ENCODE results near the gene PRR14L. TPM values are rescaled to one million over a fixed set of nuclear protein-coding genes. Genes with fewer than 3 reads are reported as not detected.
A peak's percentile ranks its signal among the peaks of the same experiment; 100 is the strongest.

Gene PRR14L
- total and polyA plus RNA-seq, 2 donors (not counting 3 experiments of a cell fraction or from before 2014, with no cell fraction given): 13.1 to 53.8 TPM

DNA sequence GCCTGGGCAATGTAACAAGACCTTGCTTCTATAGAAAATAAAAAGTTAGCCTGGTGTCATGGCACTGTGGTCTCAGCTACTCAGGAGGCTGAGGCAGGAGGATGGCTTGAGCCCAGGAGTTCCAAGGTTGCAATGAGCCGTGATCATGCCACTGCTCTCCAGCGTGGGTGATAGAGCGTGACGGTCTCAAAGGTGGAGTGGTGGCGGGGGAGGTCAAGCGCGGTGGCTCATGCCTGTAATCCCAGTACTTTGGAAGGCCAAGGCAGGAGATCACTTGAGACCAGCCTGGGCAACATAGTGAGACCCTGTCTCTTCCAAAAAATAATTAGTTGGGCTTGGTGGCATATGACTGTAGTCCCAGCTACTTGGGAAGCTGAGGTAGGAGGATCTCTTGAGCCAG lies 71.2 kb downstream of the PRR14L start:
- no peak overlapping the region for H3K4me3 ChIP-seq (replicated peaks in 1 of 3; ENCODE audit: insufficient read depth in 1 of 3, low read depth in 1 of 3, low read length in 3 of 3)
- H3K9me1 ChIP-seq (replicated peaks; ENCODE audit: control insufficient read depth, extremely low read depth, insufficient read depth, low read length): no peaks in the 10 kb centered on the region
- ChIA-PET CTCF (no interaction called here), POLR2A (no interaction called here)
- intact Hi-C loops (cut with micrococcal nuclease): loop anchor here (5.0 kb wide), 1 partner anchor 74 kb away; the partner anchor contains the start of genes DEPDC5 and PRR14L
- H4K20me1 ChIP-seq (replicated peaks; ENCODE audit: control insufficient read depth, extremely low read depth, insufficient read depth, low read length): no peaks in the 10 kb centered on the region
- H3K27ac ChIP-seq (ENCODE audit: insufficient read depth, low read depth, low read length): no peak overlapping the region
- no peak for DNase-seq (ENCODE audit: low read depth, low spot score)
- TF ChIP-seq POLR2AphosphoS5 (IDR thresholded peaks at IDR 0.05; ENCODE audit: insufficient read depth, low read depth, low read length) (no peak), GATA2 (IDR thresholded peaks at IDR 0.05; ENCODE audit: insufficient read depth, insufficient read length, low read depth, low read length) (no peak)
- TF ChIP-seq, protein P1, sequence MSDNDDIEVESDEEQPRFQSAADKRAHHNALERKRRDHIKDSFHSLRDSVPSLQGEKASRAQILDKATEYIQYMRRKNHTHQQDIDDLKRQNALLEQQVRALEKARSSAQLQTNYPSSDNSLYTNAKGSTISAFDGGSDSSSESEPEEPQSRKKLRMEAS (IDR thresholded peaks at IDR 0.05; ENCODE audit: insufficient read depth, insufficient read length): no peak
- TF ChIP-seq, protein P2, sequence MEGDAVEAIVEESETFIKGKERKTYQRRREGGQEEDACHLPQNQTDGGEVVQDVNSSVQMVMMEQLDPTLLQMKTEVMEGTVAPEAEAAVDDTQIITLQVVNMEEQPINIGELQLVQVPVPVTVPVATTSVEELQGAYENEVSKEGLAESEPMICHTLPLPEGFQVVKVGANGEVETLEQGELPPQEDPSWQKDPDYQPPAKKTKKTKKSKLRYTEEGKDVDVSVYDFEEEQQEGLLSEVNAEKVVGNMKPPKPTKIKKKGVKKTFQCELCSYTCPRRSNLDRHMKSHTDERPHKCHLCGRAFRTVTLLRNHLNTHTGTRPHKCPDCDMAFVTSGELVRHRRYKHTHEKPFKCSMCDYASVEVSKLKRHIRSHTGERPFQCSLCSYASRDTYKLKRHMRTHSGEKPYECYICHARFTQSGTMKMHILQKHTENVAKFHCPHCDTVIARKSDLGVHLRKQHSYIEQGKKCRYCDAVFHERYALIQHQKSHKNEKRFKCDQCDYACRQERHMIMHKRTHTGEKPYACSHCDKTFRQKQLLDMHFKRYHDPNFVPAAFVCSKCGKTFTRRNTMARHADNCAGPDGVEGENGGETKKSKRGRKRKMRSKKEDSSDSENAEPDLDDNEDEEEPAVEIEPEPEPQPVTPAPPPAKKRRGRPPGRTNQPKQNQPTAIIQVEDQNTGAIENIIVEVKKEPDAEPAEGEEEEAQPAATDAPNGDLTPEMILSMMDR (IDR thresholded peaks at IDR 0.05; ENCODE audit: extremely low read depth in 1 of 2, insufficient read depth in 1 of 2, low read depth in 1 of 2, low read length in 2 of 2): no peak
- no TSS peak for BruUV-seq (replicated peaks)
- H3K9me3 ChIP-seq (replicated peaks; ENCODE audit: control insufficient read depth, insufficient read depth, low read length): no peaks in the 10 kb centered on the region
- no peak for FAIRE-seq
- H3K4me1 ChIP-seq (ENCODE audit: control insufficient read depth, extremely low read depth, insufficient read depth, low read length): peaks cover 4% of the 10 kb centered on the region
- dilution Hi-C loops (cut with MboI; ENCODE audit: extremely low pct_ligation_motif_present, low sequenced_read_pairs): no loop called here
- no peak overlapping the region for H3K4me2 ChIP-seq (ENCODE audit: insufficient read depth, low read length)
- no peaks in the 10 kb centered on the region for H3K27me3 ChIP-seq (ENCODE audit: control insufficient read depth in 2 of 2, insufficient read depth in 2 of 2, low read length in 2 of 2)
- no peak overlapping the region for H2AFZ ChIP-seq (ENCODE audit: low read depth, low read length)
- no peak overlapping the region for H3K9ac ChIP-seq (replicated peaks; ENCODE audit: extremely low read depth, insufficient read depth, low read length)
- no peaks in the 10 kb centered on the region for H3K79me2 ChIP-seq (ENCODE audit: control insufficient read depth, insufficient read depth, low read length)
- H3K36me3 ChIP-seq (ENCODE audit: control insufficient read depth in 2 of 2, extremely low read depth in 1 of 2, insufficient read depth in 2 of 2, low read length in 2 of 2): peaks cover 0 to 5% of the 10 kb centered on the region in 2 experiments

GRCh38 chr22:31676700-31677099 lies 73.2 kb downstream of the PRR14L start:
- CTCF ChIA-PET: interaction anchor here (0.9 to 3.3 kb wide), 6 partner anchors 9 to 294 kb away, joined by 4 to 42 read pairs (median 7); partner anchors contain the start of gene PISD
- peak overlapping the region; percentile 63 for H3K27ac ChIP-seq (ENCODE audit: insufficient read depth, low read depth, low read length)
- FAIRE-seq: peak; percentile 77
- H3K4me3 ChIP-seq (replicated peaks in 1 of 3; ENCODE audit: insufficient read depth in 1 of 3, low read depth in 1 of 3, low read length in 3 of 3): peak overlapping the region; percentile 31 to 53 (median 34)
- TF ChIP-seq FOS (IDR thresholded peaks at IDR 0.05; ENCODE audit: borderline replicate concordance, insufficient read depth, low read length) (no peak), GATA2 (IDR thresholded peaks at IDR 0.05; ENCODE audit: insufficient read depth, insufficient read length, low read depth, low read length) (no peak), JUN (IDR thresholded peaks at IDR 0.05; ENCODE audit: borderline replicate concordance, insufficient read depth, insufficient read length, low read depth) (no peak), MYC (IDR thresholded peaks at IDR 0.05; ENCODE audit: low read depth, low read length) (no peak), POLR2AphosphoS5 (IDR thresholded peaks at IDR 0.05; ENCODE audit: insufficient read depth, low read depth, low read length) (peak; percentile 50), EZH2 (IDR thresholded peaks at IDR 0.05; ENCODE audit: borderline replicate concordance, low read depth, low read length, severe bottlenecking) (no peak), POLR2A (IDR thresholded peaks at IDR 0.05; ENCODE audit: low read depth, low read length) (peak; percentile 44)
- TF ChIP-seq, protein P2 (IDR thresholded peaks at IDR 0.05; ENCODE audit: extremely low read depth in 1 of 2, insufficient read depth in 1 of 2, low read depth in 1 of 2, low read length in 2 of 2): no peak
- TF ChIP-seq, protein P1 (IDR thresholded peaks at IDR 0.05; ENCODE audit: insufficient read depth, insufficient read length): peak; percentile 95
- no peaks in the 10 kb centered on the region for H3K36me3 ChIP-seq (ENCODE audit: control insufficient read depth in 2 of 2, extremely low read depth in 1 of 2, insufficient read depth in 2 of 2, low read length in 2 of 2)
- H2AFZ ChIP-seq (ENCODE audit: low read depth, low read length): peak overlapping the region; percentile 64
- H3K79me2 ChIP-seq (ENCODE audit: control insufficient read depth, insufficient read depth, low read length): no peaks in the 10 kb centered on the region
- BruUV-seq (replicated peaks): no TSS peak
- DNase-seq (ENCODE audit: low read depth, low spot score): peak; percentile 93
- H3K4me1 ChIP-seq (ENCODE audit: control insufficient read depth, extremely low read depth, insufficient read depth, low read length): peaks cover 4% of the 10 kb centered on the region
- no peaks in the 10 kb centered on the region for H4K20me1 ChIP-seq (replicated peaks; ENCODE audit: control insufficient read depth, extremely low read depth, insufficient read depth, low read length)
- no peaks in the 10 kb centered on the region for H3K27me3 ChIP-seq (ENCODE audit: control insufficient read depth in 2 of 2, insufficient read depth in 2 of 2, low read length in 2 of 2)
- H3K9me3 ChIP-seq (replicated peaks; ENCODE audit: control insufficient read depth, insufficient read depth, low read length): no peaks in the 10 kb centered on the region
- H3K4me2 ChIP-seq (ENCODE audit: insufficient read depth, low read length): peak overlapping the region; percentile 69
- H3K9ac ChIP-seq (replicated peaks; ENCODE audit: extremely low read depth, insufficient read depth, low read length): peak overlapping the region; percentile 67
- intact Hi-C loops (cut with micrococcal nuclease) (loop anchor here (2.0 to 5.0 kb wide), 2 partner anchors 14 to 76 kb away; partner anchors contain the start of genes DEPDC5, PISD and PRR14L), dilution Hi-C loops (cut with MboI; ENCODE audit: extremely low pct_ligation_motif_present, low sequenced_read_pairs) (no loop called here)
- POLR2A ChIA-PET: interaction anchor here (1.0 kb wide), 1 partner anchor 14 kb away, joined by 3 read pairs; no protein-coding TSS in a partner anchor
- no peaks in the 10 kb centered on the region for H3K9me1 ChIP-seq (replicated peaks; ENCODE audit: control insufficient read depth, extremely low read depth, insufficient read depth, low read length)

Measured in endothelial cell of umbilical vein (primary cell).